GM21723 (cell line): Measurements from ENCODE around the gene CACNB4.

ENCODE experiments used
- ATAC-seq: cut with Tn5 transposase; IDR thresholded peaks from one replicate; pipeline ENCODE4 v1.9.1; 2021; ENCODE audit warnings: mild to moderate bottlenecking, moderate library complexity; ENCODE audit not compliant: unreplicated experiment

The CACNB4 gene

DNA sequence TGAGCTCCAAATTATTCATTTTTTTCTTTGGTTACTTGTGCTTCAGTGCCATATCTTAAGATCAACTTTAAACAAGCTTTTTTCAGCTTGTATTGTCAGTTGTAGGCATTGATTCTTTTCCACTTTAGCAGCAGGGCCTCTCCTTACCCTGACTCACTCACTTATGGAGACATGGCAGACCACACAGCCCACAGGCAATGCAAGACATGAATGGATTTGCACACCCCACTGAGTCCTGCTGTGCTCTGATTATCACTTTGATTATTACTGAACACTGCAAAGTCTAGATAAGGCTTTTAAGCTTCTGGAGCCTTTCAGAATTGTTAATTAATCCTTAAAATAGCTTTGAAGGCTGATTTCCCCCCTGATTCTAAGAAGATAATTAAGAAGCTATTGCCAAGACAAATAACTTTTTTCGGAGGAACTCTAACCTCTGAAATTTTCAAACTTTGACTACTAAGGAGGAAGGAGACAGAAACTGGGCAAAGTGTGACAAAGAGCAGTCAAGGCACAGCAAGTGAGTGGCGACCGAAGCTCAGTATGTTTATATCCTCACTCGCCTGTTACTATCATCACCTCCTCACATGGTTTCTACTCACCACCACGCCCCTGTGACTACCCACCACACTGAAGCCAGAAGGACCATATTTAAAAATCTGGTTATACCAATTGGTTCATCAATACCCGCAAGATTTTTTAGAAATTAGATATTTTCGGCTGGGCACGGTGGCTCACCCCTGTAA lies 43.3 kb downstream of the CACNB4 start:
- ATAC-seq = no peak

- no peak for ATAC-seq
These were observed 44.3 kb downstream of the CACNB4 start for GRCh38 chr2:152054593-152054992.

DNA sequence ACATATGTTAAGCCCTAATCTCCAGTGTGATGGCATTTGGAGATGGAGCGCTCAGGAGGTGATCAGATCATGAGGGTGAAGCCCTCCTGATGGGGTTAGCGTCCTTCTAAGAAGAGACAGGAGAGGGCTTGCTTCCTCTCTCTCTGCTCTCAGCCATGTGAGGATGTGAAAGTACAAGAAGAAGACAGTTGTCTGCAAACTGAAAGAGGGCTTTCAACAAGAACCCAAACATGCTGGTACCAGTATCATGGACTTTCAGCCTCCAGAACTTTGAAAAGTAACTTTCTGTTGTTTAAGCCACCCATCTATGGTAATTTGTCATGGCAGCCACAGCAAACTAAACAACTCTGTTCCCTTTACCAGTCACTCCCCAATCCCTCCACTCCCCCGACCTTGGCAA lies 47.4 kb downstream of the CACNB4 start:
- ATAC-seq = peak; percentile 46

DNA sequence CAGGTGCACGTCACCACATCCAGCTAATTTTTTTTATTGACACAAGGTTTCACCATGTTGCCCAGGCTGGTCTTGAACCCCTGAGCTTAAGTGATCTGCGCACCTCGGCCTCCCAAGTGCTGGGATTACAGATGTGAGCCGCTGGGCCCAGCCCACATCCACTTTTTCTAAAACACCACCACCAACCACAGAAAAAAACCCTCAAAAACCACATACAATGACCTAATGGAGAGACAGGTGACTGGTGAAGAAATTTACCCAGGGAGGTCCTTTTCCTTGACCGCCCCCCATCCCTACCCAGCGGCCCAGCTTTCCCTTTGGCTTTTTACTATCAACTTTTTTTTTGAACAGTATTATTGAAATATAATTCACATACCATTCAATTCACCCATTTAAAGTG lies 47.9 kb downstream of the CACNB4 start:
- peak; percentile 15 for ATAC-seq

GRCh38 chr2:152050341-152050740 lies 48.5 kb downstream of the CACNB4 start:
- ATAC-seq = no peak

- ATAC-seq = no peak
These were observed 49.3 kb downstream of the CACNB4 start for GRCh38 chr2:152049541-152049940.

GRCh38 chr2:152047824-152048471 lies 50.9 kb downstream of the CACNB4 start:
- no peak for ATAC-seq

GRCh38 chr2:152046940-152047339 lies 51.9 kb downstream of the CACNB4 start:
- ATAC-seq = peak; percentile 64

DNA sequence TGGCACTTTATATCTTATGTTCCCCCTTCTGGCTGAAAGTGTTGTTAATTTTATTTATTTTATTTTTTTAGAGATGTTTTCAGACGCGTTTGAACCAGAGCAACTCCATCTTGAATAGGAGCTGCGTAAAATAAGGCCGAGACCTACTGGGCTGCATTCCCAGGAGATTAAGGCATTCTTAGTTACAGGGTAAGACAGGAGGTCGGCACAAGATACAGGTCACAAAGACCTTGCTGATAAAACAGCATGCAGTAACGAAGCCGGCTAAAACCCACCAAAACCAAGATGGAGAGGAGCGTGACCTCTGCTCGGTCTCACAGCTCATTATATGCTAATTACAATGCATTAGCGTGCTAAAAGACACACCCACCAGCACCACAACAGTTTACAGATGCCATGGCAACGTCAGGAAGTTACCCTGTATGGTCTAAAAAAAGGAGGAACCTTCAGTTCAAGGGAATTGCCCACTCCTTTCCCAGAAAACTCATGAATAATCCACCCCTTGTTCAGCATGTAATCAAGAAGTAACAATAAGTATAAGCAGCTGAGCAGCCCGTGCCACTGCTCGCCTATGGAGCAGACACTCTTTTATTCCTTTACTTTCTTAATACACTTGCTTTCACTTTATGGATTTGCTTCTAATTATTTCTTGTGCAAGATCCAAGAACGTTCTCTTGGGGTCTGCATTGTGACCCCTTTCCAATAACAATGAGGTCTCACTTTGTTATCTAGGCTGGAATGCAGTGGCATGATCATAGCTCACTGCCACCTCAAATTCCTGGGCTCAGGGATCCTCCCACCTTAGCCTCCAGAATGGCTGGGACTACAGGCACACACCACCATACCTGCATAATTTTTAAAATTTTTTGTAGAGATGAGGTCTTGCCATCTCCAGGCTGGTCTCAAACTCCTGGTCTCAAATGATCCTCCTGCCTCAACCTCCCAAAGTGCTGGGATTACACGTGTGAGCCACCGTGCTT lies 55.9 kb downstream of the CACNB4 start:
- ATAC-seq = no peak

DNA sequence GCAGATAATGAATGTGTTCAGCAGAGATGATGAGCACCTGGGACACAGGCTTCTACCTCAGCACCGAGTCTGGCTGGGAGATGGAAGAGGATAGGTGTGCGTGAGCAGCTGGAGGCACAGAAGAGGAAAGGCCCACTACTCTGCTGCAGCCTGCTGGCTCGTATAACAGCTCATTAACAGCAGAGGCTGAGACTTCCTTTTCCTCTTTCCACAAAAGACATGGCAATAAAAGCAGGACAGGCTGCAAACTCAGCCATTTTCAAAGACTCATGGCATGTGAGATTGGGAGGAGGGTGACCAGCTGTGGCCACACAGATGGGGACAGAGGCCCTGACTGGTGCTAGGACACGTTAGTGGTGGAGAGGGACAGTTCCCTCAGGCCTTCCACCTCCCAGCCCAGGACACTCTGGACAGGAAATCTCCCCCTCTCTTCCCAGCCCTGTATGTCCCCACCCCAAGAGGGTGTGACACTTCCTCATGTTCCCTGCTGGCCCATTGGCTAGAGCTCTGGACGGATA lies 60.3 kb downstream of the CACNB4 start:
- no peak for ATAC-seq

DNA sequence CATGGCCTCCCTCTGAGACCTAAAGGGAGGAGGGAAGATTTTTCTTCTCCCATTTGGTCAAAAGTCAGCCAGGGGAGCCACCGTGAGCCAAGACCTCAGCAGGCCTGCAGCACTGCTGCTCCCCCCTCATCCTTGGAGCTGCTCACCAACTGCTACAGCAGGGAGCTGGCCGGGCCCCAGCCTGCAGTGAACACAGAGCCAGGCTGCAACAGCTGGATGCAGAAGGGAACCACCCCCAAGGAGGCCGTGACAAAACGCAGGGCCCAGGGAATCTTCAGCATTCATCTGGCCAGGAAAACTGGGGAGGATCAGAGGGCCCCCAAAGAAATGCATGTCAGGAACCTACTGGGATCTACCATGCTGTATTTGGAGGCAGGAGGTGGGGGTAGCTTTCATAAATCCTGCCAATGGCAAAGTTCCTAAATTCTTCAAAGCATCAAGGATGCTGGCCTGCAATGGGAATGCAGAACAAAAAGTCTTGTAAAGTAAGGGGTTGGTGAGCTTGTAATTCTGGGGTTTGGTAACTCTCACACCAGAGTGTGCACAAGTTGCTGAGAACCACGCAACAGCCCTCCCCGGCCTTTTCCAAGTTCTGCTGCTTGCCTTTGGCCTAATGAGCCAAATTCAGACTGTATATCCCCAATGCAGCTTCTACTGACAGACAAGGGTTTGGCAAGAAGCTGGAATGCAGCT lies 61.0 kb downstream of the CACNB4 start:
- no peak for ATAC-seq

DNA sequence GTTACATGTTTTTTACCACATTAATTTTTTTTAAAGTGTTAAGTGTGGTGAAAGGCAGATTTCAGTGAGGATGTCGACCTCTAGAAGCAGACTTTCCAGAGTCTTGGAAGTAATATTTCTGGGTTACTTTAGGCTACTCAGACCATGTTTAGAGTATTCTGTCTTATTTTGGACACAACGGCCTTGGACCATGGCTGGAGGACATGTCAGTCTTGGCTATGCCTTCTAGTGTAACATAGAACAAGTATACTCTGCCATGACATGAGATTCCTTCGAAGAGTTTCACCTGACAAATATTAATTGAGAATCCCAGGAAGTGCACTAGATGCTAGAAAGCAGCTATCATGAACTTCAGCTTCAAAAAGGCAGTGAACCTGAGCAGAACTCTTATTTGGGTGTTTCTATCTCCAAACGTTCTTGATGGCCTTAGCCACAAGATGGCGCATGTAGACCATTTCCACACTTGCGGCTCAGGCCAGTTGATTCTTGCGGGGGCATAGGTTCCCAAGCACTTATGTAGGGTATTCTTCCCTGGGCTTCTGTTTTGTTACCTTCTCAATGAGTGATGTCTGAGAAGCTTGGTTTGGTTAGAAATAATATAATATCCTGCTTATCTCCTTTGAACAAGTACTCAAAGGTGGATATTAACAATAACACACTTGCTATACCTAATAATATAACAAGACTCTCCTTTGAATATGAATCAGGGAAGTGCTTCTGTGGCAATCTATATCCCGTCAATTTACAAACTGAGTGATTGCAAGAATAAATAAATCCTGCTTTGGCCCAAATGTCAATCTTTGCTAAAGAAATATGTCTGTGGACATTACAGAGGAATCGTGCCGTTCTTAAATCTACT lies 62.0 kb downstream of the CACNB4 start:
- ATAC-seq = peak; percentile 93

- no peak for ATAC-seq
These were observed 64.5 kb downstream of the CACNB4 start for GRCh38 chr2:152034257-152034801.

GRCh38 chr2:152033011-152033925 lies 65.6 kb downstream of the CACNB4 start:
- ATAC-seq = no peak

- no peak for ATAC-seq
These were observed 67.0 kb downstream of the CACNB4 start for GRCh38 chr2:152031747-152032306.

GRCh38 chr2:152030596-152031328 lies 68.1 kb downstream of the CACNB4 start:
- peak; percentile 52 for ATAC-seq

- no peak for ATAC-seq
These were observed 70.5 kb downstream of the CACNB4 start for GRCh38 chr2:152028182-152028862.
